K562 treated with DMSO at 1 percent for 4 hours (cell line): Measurements from ENCODE around the gene MAPK8IP1. TPM values are rescaled to one million over a fixed set of nuclear protein-coding genes. Genes with fewer than 3 reads are reported as not detected.

Source experiments
- total RNA-seq: library from RNA; unstranded; fragments of 300-600 nt; gene quantifications from 2 replicates; pipeline ENCODE4 v1.2.3, GENCODE V29; 2022; ENCODE audit not compliant: insufficient read depth

MAPK8IP1 gene
- total RNA-seq, result 2.7 and 4.4 TPM in 2 replicates

DNA sequence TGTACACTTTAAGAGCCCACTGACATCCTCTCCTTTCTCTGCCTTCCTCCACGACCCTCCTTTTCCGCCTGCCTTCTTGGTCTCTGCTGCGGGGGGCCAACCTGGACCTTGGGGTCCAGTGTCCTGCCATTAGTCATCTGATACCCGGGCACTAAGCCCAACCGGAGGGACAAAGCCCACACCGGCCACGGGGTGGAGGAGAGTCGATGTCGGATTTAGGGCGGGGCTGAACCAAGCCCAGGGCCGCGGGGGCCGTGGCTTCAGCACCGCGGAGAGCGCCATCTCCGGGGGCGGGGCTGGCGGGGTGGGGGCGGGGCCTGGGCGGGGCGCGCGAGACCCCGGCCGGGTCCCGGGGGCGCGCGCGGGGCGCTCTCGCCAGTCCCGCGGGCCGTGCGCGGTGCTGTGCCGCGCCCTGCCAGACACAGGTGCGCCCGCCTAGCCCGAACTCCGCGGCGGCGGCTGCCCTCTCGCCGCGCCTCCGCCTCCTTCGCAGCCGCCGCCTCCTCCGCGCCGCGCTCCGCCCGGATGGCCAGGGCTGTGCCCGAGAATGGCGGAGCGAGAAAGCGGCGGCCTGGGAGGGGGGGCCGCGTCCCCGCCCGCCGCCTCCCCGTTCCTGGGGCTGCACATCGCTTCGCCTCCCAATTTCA is at the start of gene MAPK8IP1:
Gene MAPK8IP1 (plus strand): TSS at position 378 of the 647 bp plus-strand sequence. CDS start 170 bp downstream, at position 548.

DNA sequence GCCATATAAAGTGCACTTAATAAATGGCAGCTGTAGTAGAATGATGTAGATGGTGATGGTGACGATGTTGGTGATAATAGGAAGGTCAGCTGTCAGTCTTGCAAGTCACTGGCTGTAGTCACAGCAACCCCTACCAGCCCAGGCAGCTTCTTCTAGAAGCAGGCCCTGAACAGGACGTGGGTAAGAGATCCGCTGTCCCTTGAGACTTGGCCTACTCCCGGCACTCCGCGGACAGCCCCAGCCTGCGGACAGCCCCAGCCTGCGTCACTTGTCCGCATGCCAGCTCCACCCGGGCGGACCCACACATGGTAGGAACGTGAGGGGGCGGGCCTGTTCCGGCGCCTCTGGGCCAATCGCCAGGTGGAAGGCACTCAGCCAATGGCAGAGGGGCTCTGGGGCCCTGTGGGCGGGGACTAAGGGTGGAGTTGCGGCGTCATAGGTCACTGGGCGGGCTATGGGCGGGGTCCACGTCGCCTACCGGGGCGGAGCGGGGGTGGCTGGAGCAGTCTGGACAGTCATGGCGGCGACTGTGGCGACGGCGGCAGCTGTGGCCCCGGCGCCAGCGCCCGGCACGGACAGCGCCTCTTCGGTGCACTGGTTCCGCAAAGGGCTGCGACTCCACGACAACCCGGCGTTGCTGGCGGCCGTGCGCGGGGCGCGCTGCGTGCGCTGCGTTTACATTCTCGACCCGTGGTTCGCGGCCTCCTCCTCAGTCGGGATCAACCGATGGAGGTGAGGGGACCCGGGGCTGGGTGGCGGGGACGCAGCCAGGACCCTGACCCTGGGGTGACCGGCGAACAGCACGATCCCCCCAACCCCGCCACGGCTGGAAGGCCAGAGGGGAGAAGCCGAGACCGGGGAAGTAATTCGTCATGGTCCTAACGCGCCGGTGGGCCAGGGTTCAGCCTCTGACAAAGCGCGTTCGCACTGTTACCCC is 38.2 kb upstream of the MAPK8IP1 start, which contains the start of gene CRY2:
Gene CRY2 (plus strand): TSS at position 502 of the 937 bp plus-strand sequence. CDS start 16 bp downstream, at position 518.

DNA sequence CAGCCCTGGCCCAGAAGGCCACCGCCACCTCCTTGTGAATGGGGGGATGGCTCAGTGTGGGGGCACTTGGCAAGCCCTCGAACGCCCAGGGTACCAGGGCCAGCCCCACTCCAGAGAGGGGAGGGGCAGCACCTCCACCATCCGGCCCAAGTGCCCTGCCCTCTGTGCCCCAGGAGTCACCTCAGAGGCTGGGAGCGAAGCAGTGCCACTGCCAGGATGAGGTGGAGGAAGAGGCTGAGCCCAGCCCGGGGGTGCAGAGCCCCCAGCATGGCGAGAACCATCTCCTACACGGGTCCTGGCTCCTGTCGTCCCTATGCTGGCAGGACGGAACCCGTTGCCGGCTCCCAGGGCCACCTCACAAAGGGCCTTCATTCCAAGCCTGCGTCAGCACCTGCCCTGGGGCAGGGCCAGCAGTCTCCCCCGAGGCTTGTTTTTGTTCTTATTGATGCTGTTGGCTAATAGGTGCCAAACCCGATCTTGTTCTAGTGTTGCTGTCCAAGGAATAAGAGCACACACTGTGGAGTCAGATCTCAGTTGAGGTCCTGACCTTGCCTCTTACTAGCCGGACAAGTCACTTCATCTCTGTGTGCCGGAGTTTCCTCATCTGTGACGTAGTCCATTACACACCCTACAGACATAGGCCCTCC is 21.6 kb downstream of the MAPK8IP1 start, which contains the start of gene FREY1:
Gene FREY1 (minus strand): TSS at position 307 of the 647 bp plus-strand sequence. CDS start 26 bp downstream, at position 281.

DNA sequence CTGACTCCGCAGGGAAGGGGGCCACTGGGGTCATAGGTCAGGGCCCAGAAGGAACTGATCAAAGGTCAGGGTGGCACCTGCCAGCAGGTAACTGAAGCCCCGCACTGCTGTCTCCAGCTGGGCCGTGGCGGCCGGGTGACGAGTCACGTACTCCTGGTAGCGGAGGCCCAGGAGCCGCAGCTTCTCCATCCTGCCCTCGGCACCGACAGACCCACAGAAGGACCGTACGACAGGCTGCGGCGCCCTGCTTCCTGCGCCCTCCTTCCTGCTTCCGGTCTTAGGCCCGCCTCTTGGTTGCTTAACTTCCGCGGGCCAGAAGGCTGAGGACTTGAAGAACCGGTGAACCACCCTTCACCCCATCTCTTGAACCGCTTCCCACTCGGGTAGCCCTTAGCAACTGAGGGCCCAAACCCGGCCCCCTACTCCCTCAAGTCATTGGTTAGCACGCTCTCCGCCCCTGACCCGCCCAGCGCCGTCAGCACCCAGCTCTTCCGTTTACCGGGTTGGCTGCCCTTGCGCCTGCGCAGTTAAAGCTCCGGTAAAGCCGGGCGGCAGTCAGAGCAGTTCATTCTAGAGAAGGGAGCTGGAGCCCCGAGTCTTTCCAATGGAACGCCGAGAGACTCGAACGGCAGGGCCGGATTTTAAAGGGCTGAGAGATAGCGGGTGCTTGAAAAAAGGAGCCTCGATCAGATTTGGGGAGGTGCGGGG is 32.3 kb downstream of the MAPK8IP1 start, which contains the start of gene PEX16:
Gene PEX16 (minus strand): TSS at position 255 of the 708 bp plus-strand sequence. CDS start 66 bp downstream, at position 189.

DNA sequence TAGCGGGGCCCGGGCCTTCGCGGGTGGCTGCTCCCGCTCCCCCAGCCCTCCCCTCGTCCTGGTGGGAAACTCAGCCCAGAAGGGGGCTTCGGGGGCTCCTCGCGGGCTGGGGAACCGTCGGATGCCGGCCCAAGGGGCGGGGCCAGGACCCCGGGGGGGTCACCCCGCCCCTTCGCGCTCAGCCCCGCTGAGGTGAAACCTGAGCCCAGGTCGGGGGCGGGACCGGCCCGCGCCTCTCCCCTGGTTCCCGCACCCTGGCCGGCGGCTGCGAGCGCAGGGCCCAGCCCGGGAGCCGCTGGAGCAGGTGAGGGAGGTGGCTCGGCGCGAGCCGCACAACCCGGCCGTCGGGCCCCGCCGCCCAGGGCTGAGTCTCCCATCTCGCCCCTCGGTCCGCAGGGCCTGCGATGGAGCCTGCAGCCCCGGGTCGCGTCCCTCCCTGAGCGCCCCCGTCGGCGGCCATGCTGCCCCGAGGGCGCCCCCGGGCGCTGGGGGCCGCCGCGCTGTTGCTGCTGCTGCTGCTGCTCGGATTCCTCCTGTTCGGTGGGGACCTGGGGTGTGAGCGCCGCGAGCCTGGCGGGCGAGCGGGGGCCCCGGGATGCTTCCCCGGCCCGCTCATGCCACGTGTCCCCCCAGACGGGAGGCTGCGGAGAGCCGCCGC is 37.1 kb downstream of the MAPK8IP1 start, which contains the start of gene LARGE2:
Gene LARGE2 (plus strand): TSS at position 232 of the 658 bp plus-strand sequence. CDS start 227 bp downstream, at position 459.

Other genes with a start within 250 kb of the MAPK8IP1 start
- gene CHST1, start 220.0 kb upstream of the MAPK8IP1 start, total RNA-seq, result not detected in 2 replicates
- gene SLC35C1, start 80.5 kb upstream of the MAPK8IP1 start, total RNA-seq, result 4.3 and 8.2 TPM in 2 replicates
- gene CRY2, start 38.2 kb upstream of the MAPK8IP1 start, total RNA-seq, result 14.2 and 17.6 TPM in 2 replicates
- 2.8 TPM in 1 of 2 replicates, not detected in the other for gene FREY1, start 21.6 kb downstream of the MAPK8IP1 start, total RNA-seq
- 23.9 and 36.8 TPM in 2 replicates for gene PEX16, start 32.2 kb downstream of the MAPK8IP1 start, total RNA-seq
- 4.9 and 5.5 TPM in 2 replicates for gene LARGE2, start 37.0 kb downstream of the MAPK8IP1 start, total RNA-seq
- gene PHF21A, start 235.8 kb downstream of the MAPK8IP1 start, total RNA-seq, result 15.8 and 19.3 TPM in 2 replicates